ENCODE results near the gene DACH2. TPM values are rescaled to one million over a fixed set of nuclear protein-coding genes. Genes with fewer than 3 reads are reported as not detected.

Gene DACH2
- total RNA-seq, 1 donor, result under 0.01 TPM

- no peak overlapping the region for H3K4me3 ChIP-seq (ENCODE audit: low read depth, low read length)
- no peak for DNase-seq (ENCODE audit: low read depth)
- no peak for TF ChIP-seq CTCF (IDR thresholded peaks at IDR 0.05; ENCODE audit: insufficient read depth, low read depth, low read length)
Measured at GRCh38 chrX:86241547-86241946, 93.3 kb downstream of the DACH2 start.

GRCh38 chrX:86263526-86263925 lies 115.3 kb downstream of the DACH2 start:
- DNase-seq (ENCODE audit: low read depth), result no peak
- H3K4me3 ChIP-seq (ENCODE audit: low read depth, low read length), result no peak overlapping the region
- TF ChIP-seq CTCF (IDR thresholded peaks at IDR 0.05; ENCODE audit: insufficient read depth, low read depth, low read length), result no peak

- TF ChIP-seq CTCF (IDR thresholded peaks at IDR 0.05; ENCODE audit: insufficient read depth, low read depth, low read length), result no peak
- no peak for DNase-seq (ENCODE audit: low read depth)
- no peak overlapping the region for H3K4me3 ChIP-seq (ENCODE audit: low read depth, low read length)
Measured at GRCh38 chrX:86295293-86295692, 147.0 kb downstream of the DACH2 start.

GRCh38 chrX:86322913-86323312 lies 174.7 kb downstream of the DACH2 start:
- no peak for TF ChIP-seq CTCF (IDR thresholded peaks at IDR 0.05; ENCODE audit: insufficient read depth, low read depth, low read length)
- no peak overlapping the region for H3K4me3 ChIP-seq (ENCODE audit: low read depth, low read length)
- DNase-seq (ENCODE audit: low read depth), result no peak

GRCh38 chrX:86329174-86329573 lies 180.9 kb downstream of the DACH2 start:
- no peak for TF ChIP-seq CTCF (IDR thresholded peaks at IDR 0.05; ENCODE audit: insufficient read depth, low read depth, low read length)
- DNase-seq (ENCODE audit: low read depth), result no peak

GRCh38 chrX:86348669-86349068 lies 200.4 kb downstream of the DACH2 start:
- H3K4me3 ChIP-seq (ENCODE audit: low read depth, low read length), result no peak overlapping the region
- DNase-seq (ENCODE audit: low read depth), result no peak
- no peak for TF ChIP-seq CTCF (IDR thresholded peaks at IDR 0.05; ENCODE audit: insufficient read depth, low read depth, low read length)

More at GRCh38 chrX:86329174-86329573, 180.9 kb downstream of the DACH2 start:
- H3K4me3 ChIP-seq (ENCODE audit: low read depth, low read length), result no peak overlapping the region

- DNase-seq (ENCODE audit: low read depth), result no peak
- TF ChIP-seq CTCF (IDR thresholded peaks at IDR 0.05; ENCODE audit: insufficient read depth, low read depth, low read length), result no peak
- no peak overlapping the region for H3K4me3 ChIP-seq (ENCODE audit: low read depth, low read length)
Measured at GRCh38 chrX:86349115-86349514, 200.9 kb downstream of the DACH2 start.
